SU-DHL-6 (cell line): ENCODE results near the gene PPP1R7.

Experiments
- EZH2phosphoT487 ChIP-seq: fragments of 200-600 bp; sonication (generic), shearing (Covaris generic); conservative IDR thresholded peaks from 2 replicates; pipeline ENCODE4 v1.6.1; 2018; ENCODE audit warnings: mild to moderate bottlenecking, antibody characterized with exemption, low read length, moderate library complexity, mixed read lengths
- TF ChIP-seq, protein P1 (sequence below): fragments of 200-600 bp; sonication (generic); IDR thresholded peaks from one replicate; pipeline ENCODE4 v1.5.1; 2017; ENCODE audit warnings: antibody characterized with exemption, mild to moderate bottlenecking, low read length, moderate library complexity; ENCODE audit not compliant: insufficient read depth, poor library complexity, severe bottlenecking

DNA sequence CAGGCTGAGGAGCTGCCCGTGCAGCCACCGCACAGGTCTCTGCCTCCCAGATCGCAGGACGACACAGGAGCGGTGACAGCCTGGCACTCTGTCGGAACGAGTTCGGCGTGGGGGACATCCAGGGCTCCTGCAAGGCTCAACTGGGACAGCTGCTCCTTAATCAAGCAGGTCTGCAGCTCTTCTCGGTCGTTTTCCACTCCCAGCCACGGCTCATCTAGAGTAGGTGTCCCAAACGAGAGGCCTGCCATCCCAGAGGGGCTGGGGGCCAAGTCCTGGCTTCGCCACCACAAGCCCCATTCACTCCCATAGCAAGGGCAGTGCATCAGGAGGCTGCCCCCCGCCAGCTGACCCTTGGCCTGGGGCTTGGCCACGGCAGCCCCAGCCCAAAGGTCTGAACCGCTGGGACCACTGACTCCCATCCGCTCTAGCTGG is 23.5 kb upstream of the PPP1R7 start:
- TF ChIP-seq, protein P1, sequence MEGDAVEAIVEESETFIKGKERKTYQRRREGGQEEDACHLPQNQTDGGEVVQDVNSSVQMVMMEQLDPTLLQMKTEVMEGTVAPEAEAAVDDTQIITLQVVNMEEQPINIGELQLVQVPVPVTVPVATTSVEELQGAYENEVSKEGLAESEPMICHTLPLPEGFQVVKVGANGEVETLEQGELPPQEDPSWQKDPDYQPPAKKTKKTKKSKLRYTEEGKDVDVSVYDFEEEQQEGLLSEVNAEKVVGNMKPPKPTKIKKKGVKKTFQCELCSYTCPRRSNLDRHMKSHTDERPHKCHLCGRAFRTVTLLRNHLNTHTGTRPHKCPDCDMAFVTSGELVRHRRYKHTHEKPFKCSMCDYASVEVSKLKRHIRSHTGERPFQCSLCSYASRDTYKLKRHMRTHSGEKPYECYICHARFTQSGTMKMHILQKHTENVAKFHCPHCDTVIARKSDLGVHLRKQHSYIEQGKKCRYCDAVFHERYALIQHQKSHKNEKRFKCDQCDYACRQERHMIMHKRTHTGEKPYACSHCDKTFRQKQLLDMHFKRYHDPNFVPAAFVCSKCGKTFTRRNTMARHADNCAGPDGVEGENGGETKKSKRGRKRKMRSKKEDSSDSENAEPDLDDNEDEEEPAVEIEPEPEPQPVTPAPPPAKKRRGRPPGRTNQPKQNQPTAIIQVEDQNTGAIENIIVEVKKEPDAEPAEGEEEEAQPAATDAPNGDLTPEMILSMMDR = no peak
- no peak for TF ChIP-seq EZH2phosphoT487
